HK-2 (cell line): Measurements from ENCODE around the gene HOXA11.

ENCODE experiments used
- DNase-seq: peaks from one replicate; pipeline ENCODE4 v3.0.0-alpha.2; 2018; ENCODE audit not compliant: unreplicated experiment

HOXA11 gene

GRCh38 chr7:27192546-27193334 is 7.7 kb upstream of the HOXA11 start:
- DNase-seq: no peak

- DNase-seq: no peak
Observed at GRCh38 chr7:27191833-27192545, 7.0 kb upstream of the HOXA11 start.

- DNase-seq: no peak
Observed at GRCh38 chr7:27191161-27191731, 6.2 kb upstream of the HOXA11 start.

- DNase-seq: no peak
Observed at GRCh38 chr7:27189997-27190748, 5.1 kb upstream of the HOXA11 start.

GRCh38 chr7:27189295-27189996 is 4.4 kb upstream of the HOXA11 start:
- no peak for DNase-seq

- DNase-seq: no peak
Observed at GRCh38 chr7:27188386-27189294, 3.6 kb upstream of the HOXA11 start.

- no peak for DNase-seq
Observed at GRCh38 chr7:27187475-27188385, 2.7 kb upstream of the HOXA11 start.

GRCh38 chr7:27186668-27187474 is 1.8 kb upstream of the HOXA11 start:
- no peak for DNase-seq

GRCh38 chr7:27185854-27186667 is 1.0 kb upstream of the HOXA11 start:
- no peak for DNase-seq

- no peak for DNase-seq
Observed at GRCh38 chr7:27184337-27185012, 557 bp downstream of the HOXA11 start.

GRCh38 chr7:27183682-27184336 is 1.2 kb downstream of the HOXA11 start:
- no peak for DNase-seq

GRCh38 chr7:27182861-27183681 is 2.0 kb downstream of the HOXA11 start:
- DNase-seq: no peak

- DNase-seq: no peak
Observed at GRCh38 chr7:27182285-27182841, 2.7 kb downstream of the HOXA11 start.

- DNase-seq: no peak
Observed at GRCh38 chr7:27181795-27182275, 3.2 kb downstream of the HOXA11 start.
